ENCODE measurements around the gene CST1.

- TF ChIP-seq, protein P1, sequence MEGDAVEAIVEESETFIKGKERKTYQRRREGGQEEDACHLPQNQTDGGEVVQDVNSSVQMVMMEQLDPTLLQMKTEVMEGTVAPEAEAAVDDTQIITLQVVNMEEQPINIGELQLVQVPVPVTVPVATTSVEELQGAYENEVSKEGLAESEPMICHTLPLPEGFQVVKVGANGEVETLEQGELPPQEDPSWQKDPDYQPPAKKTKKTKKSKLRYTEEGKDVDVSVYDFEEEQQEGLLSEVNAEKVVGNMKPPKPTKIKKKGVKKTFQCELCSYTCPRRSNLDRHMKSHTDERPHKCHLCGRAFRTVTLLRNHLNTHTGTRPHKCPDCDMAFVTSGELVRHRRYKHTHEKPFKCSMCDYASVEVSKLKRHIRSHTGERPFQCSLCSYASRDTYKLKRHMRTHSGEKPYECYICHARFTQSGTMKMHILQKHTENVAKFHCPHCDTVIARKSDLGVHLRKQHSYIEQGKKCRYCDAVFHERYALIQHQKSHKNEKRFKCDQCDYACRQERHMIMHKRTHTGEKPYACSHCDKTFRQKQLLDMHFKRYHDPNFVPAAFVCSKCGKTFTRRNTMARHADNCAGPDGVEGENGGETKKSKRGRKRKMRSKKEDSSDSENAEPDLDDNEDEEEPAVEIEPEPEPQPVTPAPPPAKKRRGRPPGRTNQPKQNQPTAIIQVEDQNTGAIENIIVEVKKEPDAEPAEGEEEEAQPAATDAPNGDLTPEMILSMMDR (conservative IDR thresholded peaks at IDR 0.05; ENCODE audit: low read length) = no peak
- TF ChIP-seq EZH2phosphoT487 (IDR thresholded peaks at IDR 0.05; ENCODE audit: borderline replicate concordance) = no peak
Measured at GRCh38 chr20:23774081-23774480, 23.3 kb upstream of the CST1 start.
